Left ventricle myocardium inferior (tissue), 1 donor: ENCODE results near the gene DTWD2. TPM values are rescaled to one million over a fixed set of nuclear protein-coding genes. Genes with fewer than 3 reads are reported as not detected.

Experiments used
- DNase-seq: peaks from one replicate; pipeline ENCODE4 v3.0.0-alpha.2; 2020
- H3K27ac ChIP-seq: fragments of 200-600 bp; replicated peaks from 2 replicates; pipeline ENCODE4 v1.8.0; 2021
- H3K27me3 ChIP-seq: fragments of 200-600 bp; 2 replicates; pipeline ENCODE4 v1.8.0; 2021; ENCODE audit warnings: low read depth
- H3K36me3 ChIP-seq: fragments of 200-600 bp; 2 replicates; pipeline ENCODE4 v1.8.0; 2021
- H3K4me1 ChIP-seq: fragments of 200-600 bp; 2 replicates; pipeline ENCODE4 v1.8.0; 2021
- H3K4me3 ChIP-seq: fragments of 200-600 bp; 2 replicates; pipeline ENCODE4 v1.8.0; 2021; ENCODE audit warnings: mild to moderate bottlenecking, moderate library complexity
- H3K9me3 ChIP-seq: fragments of 200-600 bp; replicated peaks from 2 replicates; pipeline ENCODE4 v1.8.0; 2021
- CTCF ChIP-seq: fragments of 200-600 bp; IDR thresholded peaks from 2 replicates; pipeline ENCODE4 v1.8.0; 2021; ENCODE audit warnings: antibody characterized with exemption, mild to moderate bottlenecking, borderline replicate concordance
- intact Hi-C: fragments of 100-400 bp; cut with micrococcal nuclease; formaldehyde crosslinking; loops from one replicate; pipeline ENCODE4 v1.11.0; 2022
- total RNA-seq: library from RNA; stranded (reverse); fragmentation: NEBNext Ultra II Directional; extraction: Animal tissue kit (Norgen Biotek cat#: 25700); gene quantifications from one replicate; pipeline ENCODE4 v1.2.1, GENCODE V29; 2021
- donor health status: DM: no; HTN: yes; CAD: no; lungs with severe emphysema.

The DTWD2 gene
- total RNA-seq, 1 donor from 2014 or later, result 14.7 TPM

GRCh38 chr5:118806571-118806970, 181.8 kb downstream of the DTWD2 start:
- intact Hi-C loops, result no loop called here
- Histone ChIP-seq H3K9me3 (peaks cover 16% of the 10 kb centered on the region), H3K27me3 (no peaks in the 10 kb centered on the region), H3K4me3 (no peak overlapping the region), H3K27ac (no peak overlapping the region), H3K36me3 (no peaks in the 10 kb centered on the region), H3K4me1 (no peaks in the 10 kb centered on the region)
- TF ChIP-seq CTCF, result no peak
- DNase-seq, result no peak

- H3K4me3 ChIP-seq, result no peak overlapping the region
- no peak for TF ChIP-seq CTCF
- intact Hi-C loops, result no loop called here
- H3K36me3 ChIP-seq, result no peaks in the 10 kb centered on the region
- no peak for DNase-seq
- H3K4me1 ChIP-seq, result no peaks in the 10 kb centered on the region
- H3K27ac ChIP-seq, result no peak overlapping the region
- H3K27me3 ChIP-seq, result no peaks in the 10 kb centered on the region
- no peaks in the 10 kb centered on the region for H3K9me3 ChIP-seq
Observed at GRCh38 chr5:118802335-118802734, 186.0 kb downstream of the DTWD2 start.

GRCh38 chr5:118796081-118796480, 192.3 kb downstream of the DTWD2 start:
- no peaks in the 10 kb centered on the region for H3K27me3 ChIP-seq
- H3K36me3 ChIP-seq, result no peaks in the 10 kb centered on the region
- DNase-seq, result no peak
- no peak overlapping the region for H3K27ac ChIP-seq
- H3K4me3 ChIP-seq, result no peak overlapping the region
- H3K9me3 ChIP-seq, result no peaks in the 10 kb centered on the region
- no peak for TF ChIP-seq CTCF
- intact Hi-C loops, result no loop called here
- H3K4me1 ChIP-seq, result peaks cover 13% of the 10 kb centered on the region

- DNase-seq, result no peak
- Histone ChIP-seq H3K27me3 (no peaks in the 10 kb centered on the region), H3K4me1 (peaks cover 17% of the 10 kb centered on the region), H3K9me3 (no peaks in the 10 kb centered on the region), H3K27ac (no peak overlapping the region), H3K36me3 (no peaks in the 10 kb centered on the region), H3K4me3 (no peak overlapping the region)
- no peak for TF ChIP-seq CTCF
- intact Hi-C loops, result no loop called here
Observed at GRCh38 chr5:118794281-118794680, 194.1 kb downstream of the DTWD2 start.

- Histone ChIP-seq H3K27ac (no peak overlapping the region), H3K27me3 (no peaks in the 10 kb centered on the region), H3K4me1 (peaks cover 17% of the 10 kb centered on the region), H3K36me3 (no peaks in the 10 kb centered on the region), H3K4me3 (no peak overlapping the region), H3K9me3 (no peaks in the 10 kb centered on the region)
- DNase-seq, result no peak
- TF ChIP-seq CTCF, result no peak
- intact Hi-C loops, result no loop called here
Observed at GRCh38 chr5:118793652-118794051, 194.7 kb downstream of the DTWD2 start.

- H3K27ac ChIP-seq, result no peak overlapping the region
- H3K4me1 ChIP-seq, result peaks cover 17% of the 10 kb centered on the region
- no peaks in the 10 kb centered on the region for H3K36me3 ChIP-seq
- intact Hi-C loops, result no loop called here
- H3K9me3 ChIP-seq, result no peaks in the 10 kb centered on the region
- no peaks in the 10 kb centered on the region for H3K27me3 ChIP-seq
- no peak overlapping the region for H3K4me3 ChIP-seq
- no peak for DNase-seq
- no peak for TF ChIP-seq CTCF
Observed at GRCh38 chr5:118793091-118793490, 195.3 kb downstream of the DTWD2 start.
